H9 (cell line): ENCODE data around the gene RARA. TPM values are rescaled to one million over a fixed set of nuclear protein-coding genes. Genes with fewer than 3 reads are reported as not detected.

ENCODE experiments used
- DNase-seq: peaks from one replicate; pipeline ENCODE4 v3.0.0-alpha.2; 2017
- H2AFZ ChIP-seq: one replicate; pipeline ENCODE4 v1.6.1; 2013; ENCODE audit warnings: mild to moderate bottlenecking, low read length, control low read depth, moderate library complexity
- H2AK5ac ChIP-seq: 2 replicates; pipeline ENCODE4 v1.6.1; 2013; ENCODE audit warnings: low read length, control low read depth, mixed read lengths; ENCODE audit not compliant: insufficient read length
- H2BK120ac ChIP-seq: one replicate; pipeline ENCODE4 v1.6.1; 2013; ENCODE audit warnings: low read depth, mild to moderate bottlenecking, low read length, control low read depth, inconsistent platforms; ENCODE audit not compliant: poor library complexity, severe bottlenecking
- H2BK12ac ChIP-seq: 2 replicates; pipeline ENCODE4 v1.6.1; 2013; ENCODE audit warnings: low read length, control low read depth, mixed read lengths, low read depth; ENCODE audit not compliant: insufficient read length
- H2BK15ac ChIP-seq: 2 replicates; pipeline ENCODE4 v1.6.1; 2013; ENCODE audit warnings: low read depth, low read length, control low read depth
- H2BK20ac ChIP-seq: one replicate; pipeline ENCODE4 v1.6.1; 2013; ENCODE audit warnings: low read depth, mild to moderate bottlenecking, low read length, control low read depth, inconsistent platforms; ENCODE audit not compliant: poor library complexity, severe bottlenecking
- H2BK5ac ChIP-seq: 2 replicates; pipeline ENCODE4 v1.6.1; 2013; ENCODE audit warnings: low read length, control low read depth, mixed read lengths; ENCODE audit not compliant: insufficient read length
- H3K14ac ChIP-seq: 2 replicates; pipeline ENCODE4 v1.6.1; 2013; ENCODE audit warnings: low read length, control low read depth; ENCODE audit not compliant: insufficient read depth
- H3K18ac ChIP-seq: 2 replicates; pipeline ENCODE4 v1.6.1; 2013; ENCODE audit warnings: low read depth, mild to moderate bottlenecking, mixed read lengths, low read length, control low read depth; ENCODE audit not compliant: insufficient read length
- H3K23ac ChIP-seq: 2 replicates; pipeline ENCODE4 v1.6.1; 2013; ENCODE audit warnings: low read length, control low read depth, mixed read lengths, low read depth; ENCODE audit not compliant: insufficient read length
- H3K23me2 ChIP-seq: 2 replicates; pipeline ENCODE4 v1.6.1; 2013; ENCODE audit warnings: low read depth, mild to moderate bottlenecking, mixed read lengths, low read length, control low read depth; ENCODE audit not compliant: insufficient read length, poor library complexity, severe bottlenecking
- H3K27ac ChIP-seq: 2 replicates; pipeline ENCODE4 v1.5.1; 2013; ENCODE audit warnings: low read length, control low read depth, mixed read lengths, low read depth; ENCODE audit not compliant: insufficient read length
- H3K27me3 ChIP-seq: 2 replicates; pipeline ENCODE4 v1.6.1; 2013; ENCODE audit warnings: low read length, control low read depth, inconsistent platforms; ENCODE audit not compliant: insufficient read depth
- H3K4ac ChIP-seq: 2 replicates; pipeline ENCODE4 v1.6.1; 2013; ENCODE audit warnings: low read depth, mild to moderate bottlenecking, control low read depth, inconsistent platforms, low read length, moderate library complexity
- H3K4me1 ChIP-seq: 2 replicates; pipeline ENCODE4 v1.6.1; 2013; ENCODE audit warnings: low read length, control low read depth, inconsistent platforms; ENCODE audit not compliant: insufficient read depth
- H3K4me2 ChIP-seq: 2 replicates; pipeline ENCODE4 v1.6.1; 2013; ENCODE audit warnings: low read length, control low read depth, mixed read lengths; ENCODE audit not compliant: insufficient read length, insufficient read depth
- H3K56ac ChIP-seq: 2 replicates; pipeline ENCODE4 v1.6.1; 2013; ENCODE audit warnings: low read depth, mild to moderate bottlenecking, mixed read lengths, low read length, control low read depth; ENCODE audit not compliant: insufficient read length
- H3K79me1 ChIP-seq: 2 replicates; pipeline ENCODE4 v1.6.1; 2013; ENCODE audit warnings: low read depth, mild to moderate bottlenecking, moderate library complexity, low read length, control low read depth, inconsistent platforms; ENCODE audit not compliant: insufficient read depth, poor library complexity, severe bottlenecking
- H3K79me2 ChIP-seq: 2 replicates; pipeline ENCODE4 v1.6.1; 2013; ENCODE audit warnings: low read length, control low read depth, inconsistent platforms; ENCODE audit not compliant: insufficient read depth
- H3K9ac ChIP-seq: 2 replicates; pipeline ENCODE4 v1.6.1; 2013; ENCODE audit warnings: low read length, control low read depth, mixed read lengths; ENCODE audit not compliant: insufficient read length; ENCODE audit errors: extremely low read depth
- H3K9me3 ChIP-seq: one replicate; pipeline ENCODE4 v1.6.1; 2013; ENCODE audit warnings: low read depth, low read length, inconsistent platforms; ENCODE audit not compliant: control insufficient read depth
- H3T11ph ChIP-seq: one replicate; pipeline ENCODE4 v1.6.1; 2013; ENCODE audit warnings: mild to moderate bottlenecking, low read length, control low read depth, inconsistent platforms
- H4K20me1 ChIP-seq: one replicate; pipeline ENCODE4 v1.6.1; 2013; ENCODE audit not compliant: control insufficient read depth, insufficient read length, insufficient read depth
- H4K5ac ChIP-seq: 2 replicates; pipeline ENCODE4 v1.6.1; 2013; ENCODE audit warnings: low read depth, mild to moderate bottlenecking, mixed read lengths, low read length, control low read depth; ENCODE audit not compliant: insufficient read length
- H4K8ac ChIP-seq: replicated peaks from 2 replicates; pipeline ENCODE4 v1.6.1; 2013; ENCODE audit warnings: low read length, control low read depth, mixed read lengths, low read depth; ENCODE audit not compliant: insufficient read length
- H4K91ac ChIP-seq: 2 replicates; pipeline ENCODE4 v1.6.1; 2013; ENCODE audit warnings: low read depth, mild to moderate bottlenecking, moderate library complexity, mixed read lengths, low read length, control low read depth; ENCODE audit not compliant: insufficient read length
- H3K27ac Mint-ChIP-seq, 3 experiments: 2 replicates in 2 of 3; 3 replicates in 1 of 3; pipeline ENCODE4 v1.8.0; 2020 to 2021; ENCODE audit warnings: mixed read lengths in 3 of 3, mild to moderate bottlenecking in 1 of 3, moderate library complexity in 1 of 3
- H3K27me3 Mint-ChIP-seq: 2 replicates; pipeline ENCODE4 v1.8.0; 2021; ENCODE audit warnings: low read depth, mild to moderate bottlenecking, moderate library complexity, mixed read lengths
- H3K36me3 Mint-ChIP-seq, 3 experiments: 2 replicates in 2 of 3; 3 replicates in 1 of 3; pipeline ENCODE4 v1.8.0; 2020 to 2021; ENCODE audit warnings: low read depth in 3 of 3, mixed read lengths in 3 of 3; ENCODE audit not compliant: insufficient read depth in 1 of 3
- H3K4me1 Mint-ChIP-seq, 2 experiments: 2 replicates each; pipeline ENCODE4 v1.8.0; 2020; ENCODE audit warnings: mixed read lengths in 2 of 2
- H3K4me3 Mint-ChIP-seq, 2 experiments: 2 replicates in 1 of 2; 3 replicates in 1 of 2; pipeline ENCODE4 v1.8.0; 2020 to 2021; ENCODE audit warnings: mild to moderate bottlenecking in 2 of 2, mixed read lengths in 2 of 2, moderate library complexity in 1 of 2
- H3K9me3 Mint-ChIP-seq, 2 experiments: 2 replicates in 1 of 2; 3 replicates in 1 of 2; pipeline ENCODE4 v1.8.0; 2020; ENCODE audit warnings: mild to moderate bottlenecking in 2 of 2, mixed read lengths in 2 of 2, moderate library complexity in 1 of 2
- CTCF ChIP-seq: fragments of 200-600 bp; sonication (generic); conservative IDR thresholded peaks from 3 replicates; pipeline ENCODE4 v1.8.0; 2021; ENCODE audit warnings: antibody characterized with exemption, mild to moderate bottlenecking
- WGBS: extraction: QIAGEN DNeasy Blood & Tissue Kit; methylation state at CpG from one replicate; pipeline ENCODE4 v1.1.7; 2013; ENCODE audit warnings: missing lambda C conversion rate, low lambda C conversion rate, mixed read lengths; ENCODE audit not compliant: insufficient read length; ENCODE audit errors: extremely low coverage; 5-methylcytosine and 5-hydroxymethylcytosine counted together
- total RNA-seq: library from RNA; stranded (reverse); gene quantifications from 2 replicates; pipeline ENCODE4 v1.2.1, GENCODE V29; 2021

Gene RARA
- total RNA-seq, 1 experiment from 2014 or later, result 17.6 TPM

GRCh38 chr17:40348562-40349476 is 39.8 kb downstream of the RARA start:
- H3K23ac ChIP-seq, result no peak overlapping the region
- no peak overlapping the region; a peak in 1 of 5 replicates for H3K4me3 Mint-ChIP-seq
- no peak overlapping the region for H4K5ac ChIP-seq
- no peak overlapping the region for H2BK12ac ChIP-seq
- peaks cover 70 to 73% of the 10 kb centered on the region in 2 experiments for H3K4me1 Mint-ChIP-seq
- peaks cover 7% of the 10 kb centered on the region; the same call in 1 of the 2 replicates for H3K27me3 ChIP-seq
- H3T11ph ChIP-seq, result no peak overlapping the region
- peaks cover 11% of the 10 kb centered on the region for H3K23me2 ChIP-seq
- no peak overlapping the region for H2BK20ac ChIP-seq
- peaks cover 15% of the 10 kb centered on the region; the same call in 1 of the 2 replicates for H3K4me1 ChIP-seq
- H4K20me1 ChIP-seq, result no peaks in the 10 kb centered on the region
- H3K14ac ChIP-seq, result no peak overlapping the region
- H3K79me1 ChIP-seq, result no peaks in the 10 kb centered on the region
- no peaks in the 10 kb centered on the region for H3K79me2 ChIP-seq
- H3K36me3 Mint-ChIP-seq, result peaks cover 15 to 28% (median 24%) of the 10 kb centered on the region in 3 experiments; a peak in 6 of 7 replicates
- H3K18ac ChIP-seq, result no peak overlapping the region
- no peaks in the 10 kb centered on the region for H3K9me3 ChIP-seq
- H3K27ac ChIP-seq, result no peak overlapping the region
- H2AK5ac ChIP-seq, result no peak overlapping the region
- TF ChIP-seq CTCF, result no peak
- no peak overlapping the region for H4K91ac ChIP-seq
- no peak overlapping the region for H2BK120ac ChIP-seq
- WGBS, result no CpG with 5 or more reads among the region's 17 CpGs
- no peak overlapping the region for H2AFZ ChIP-seq
- no peak overlapping the region for H3K27ac Mint-ChIP-seq
- no peak overlapping the region for H3K4me2 ChIP-seq
- no peak overlapping the region for H4K8ac ChIP-seq
- no peak for DNase-seq
- no peak overlapping the region for H2BK15ac ChIP-seq
- H3K27me3 Mint-ChIP-seq, result peaks cover 81% of the 10 kb centered on the region
- H2BK5ac ChIP-seq, result no peak overlapping the region
- H3K9me3 Mint-ChIP-seq, result no peaks in the 10 kb centered on the region
- no peak overlapping the region for H3K4ac ChIP-seq
- H3K56ac ChIP-seq, result no peak overlapping the region
- no peak overlapping the region for H3K9ac ChIP-seq
